ENCODE data around the gene TSPO. TPM values are rescaled to one million over a fixed set of nuclear protein-coding genes. Genes with fewer than 3 reads are reported as not detected.
A peak's percentile ranks its signal among the peaks of the same experiment; 100 is the strongest.

Gene TSPO
- total RNA-seq, 1 experiment from 2014 or later = 243 TPM

DNA sequence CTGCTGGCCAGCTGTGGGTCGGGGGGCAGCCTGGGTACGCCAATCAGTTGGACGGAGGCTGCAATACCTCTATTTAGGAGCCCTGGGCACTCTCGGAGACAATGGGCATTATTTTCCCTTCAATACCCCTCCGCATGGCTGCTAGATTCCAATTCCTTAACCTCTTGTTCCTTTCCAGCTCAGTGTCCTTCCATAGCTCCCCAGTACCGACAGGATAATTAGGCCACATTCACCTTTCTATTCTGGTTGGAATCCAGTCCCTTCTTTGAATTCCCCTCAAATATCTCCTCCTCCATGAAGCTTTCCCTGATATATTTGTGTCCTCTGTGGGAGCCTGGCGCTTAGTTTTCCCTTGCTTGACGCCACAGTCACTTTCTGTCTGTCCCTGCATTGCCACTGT, 45.1 kb upstream of the TSPO start:
- Histone ChIP-seq H3K4me3 (no peak overlapping the region), H3K27ac (no peak overlapping the region), H3K9me3 (ENCODE audit: insufficient read depth, low read depth) (no peaks in the 10 kb centered on the region), H3K79me2 (ENCODE audit: low read depth) (no peaks in the 10 kb centered on the region), H3K4me1 (replicated peaks; ENCODE audit: insufficient read depth) (peaks cover 8% of the 10 kb centered on the region), H3K4me2 (no peak overlapping the region), H3K36me3 (ENCODE audit: low read depth) (no peaks in the 10 kb centered on the region), H3K9me2 (ENCODE audit: insufficient read depth) (no peaks in the 10 kb centered on the region), H3F3A (ENCODE audit: insufficient read depth, low read depth) (no peaks in the 10 kb centered on the region; the same call in 1 of the 2 replicates), H3K27me3 (ENCODE audit: insufficient read depth, low read depth) (peaks cover 4% of the 10 kb centered on the region; the same call in 1 of the 2 replicates), H4K20me1 (ENCODE audit: insufficient read depth) (no peaks in the 10 kb centered on the region), H2AFZ (no peak overlapping the region)
- ChIA-PET CTCF (no interaction called here), POLR2A (ENCODE audit: unreplicated experiment) (no interaction called here)
- BruUV-seq (replicated peaks) = no TSS peak
- no peak for DNase-seq
- intact Hi-C loops (cut with micrococcal nuclease; ENCODE audit: unreplicated experiment) = no loop called here
- TF ChIP-seq EZH2 (IDR thresholded peaks at IDR 0.05; ENCODE audit: low read depth) = no peak
- TF ChIP-seq, protein P1, sequence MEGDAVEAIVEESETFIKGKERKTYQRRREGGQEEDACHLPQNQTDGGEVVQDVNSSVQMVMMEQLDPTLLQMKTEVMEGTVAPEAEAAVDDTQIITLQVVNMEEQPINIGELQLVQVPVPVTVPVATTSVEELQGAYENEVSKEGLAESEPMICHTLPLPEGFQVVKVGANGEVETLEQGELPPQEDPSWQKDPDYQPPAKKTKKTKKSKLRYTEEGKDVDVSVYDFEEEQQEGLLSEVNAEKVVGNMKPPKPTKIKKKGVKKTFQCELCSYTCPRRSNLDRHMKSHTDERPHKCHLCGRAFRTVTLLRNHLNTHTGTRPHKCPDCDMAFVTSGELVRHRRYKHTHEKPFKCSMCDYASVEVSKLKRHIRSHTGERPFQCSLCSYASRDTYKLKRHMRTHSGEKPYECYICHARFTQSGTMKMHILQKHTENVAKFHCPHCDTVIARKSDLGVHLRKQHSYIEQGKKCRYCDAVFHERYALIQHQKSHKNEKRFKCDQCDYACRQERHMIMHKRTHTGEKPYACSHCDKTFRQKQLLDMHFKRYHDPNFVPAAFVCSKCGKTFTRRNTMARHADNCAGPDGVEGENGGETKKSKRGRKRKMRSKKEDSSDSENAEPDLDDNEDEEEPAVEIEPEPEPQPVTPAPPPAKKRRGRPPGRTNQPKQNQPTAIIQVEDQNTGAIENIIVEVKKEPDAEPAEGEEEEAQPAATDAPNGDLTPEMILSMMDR (conservative IDR thresholded peaks at IDR 0.05) = no peak

DNA sequence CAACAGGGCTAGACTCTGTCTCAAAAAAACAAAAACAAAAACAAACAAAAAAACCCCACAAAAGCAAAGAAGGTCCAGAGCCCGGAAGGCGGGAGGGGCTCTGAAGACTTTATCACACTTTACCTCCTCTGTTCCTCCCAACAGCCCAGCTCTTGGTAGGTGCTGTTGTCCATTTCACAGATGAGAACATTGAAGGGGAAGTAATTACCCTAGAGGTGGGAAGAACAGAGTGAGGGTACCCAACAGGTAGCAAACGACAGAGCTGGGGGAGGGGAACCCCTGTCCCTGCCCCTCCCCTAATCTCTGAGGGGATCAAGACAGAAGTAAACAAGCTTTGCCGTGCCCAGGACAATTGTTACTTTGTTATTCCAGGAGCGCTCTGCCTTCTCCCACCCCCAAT, 41.8 kb upstream of the TSPO start:
- Histone ChIP-seq H3K36me3 (ENCODE audit: low read depth) (no peaks in the 10 kb centered on the region), H2AFZ (no peak overlapping the region), H3K27ac (no peak overlapping the region), H3K27me3 (ENCODE audit: insufficient read depth, low read depth) (peaks cover 4% of the 10 kb centered on the region; the same call in 1 of the 2 replicates), H3K4me1 (replicated peaks; ENCODE audit: insufficient read depth) (peaks cover 16% of the 10 kb centered on the region), H4K20me1 (ENCODE audit: insufficient read depth) (no peaks in the 10 kb centered on the region), H3K4me3 (no peak overlapping the region), H3K9me3 (ENCODE audit: insufficient read depth, low read depth) (no peaks in the 10 kb centered on the region), H3K4me2 (no peak overlapping the region), H3K79me2 (ENCODE audit: low read depth) (no peaks in the 10 kb centered on the region), H3K9me2 (ENCODE audit: insufficient read depth) (no peaks in the 10 kb centered on the region), H3F3A (ENCODE audit: insufficient read depth, low read depth) (no peaks in the 10 kb centered on the region; the same call in 1 of the 2 replicates)
- intact Hi-C loops (cut with micrococcal nuclease; ENCODE audit: unreplicated experiment) = no loop called here
- POLR2A ChIA-PET (ENCODE audit: unreplicated experiment) = interaction anchor here (0.6 kb wide), 2 partner anchors 130 to 916 kb away, joined by 3 to 4 read pairs; no protein-coding TSS in a partner anchor
- BruUV-seq (replicated peaks) = no TSS peak
- TF ChIP-seq, protein P1 (conservative IDR thresholded peaks at IDR 0.05) = no peak
- no peak for TF ChIP-seq EZH2 (IDR thresholded peaks at IDR 0.05; ENCODE audit: low read depth)
- DNase-seq = no peak
- CTCF ChIA-PET = no interaction called here

DNA sequence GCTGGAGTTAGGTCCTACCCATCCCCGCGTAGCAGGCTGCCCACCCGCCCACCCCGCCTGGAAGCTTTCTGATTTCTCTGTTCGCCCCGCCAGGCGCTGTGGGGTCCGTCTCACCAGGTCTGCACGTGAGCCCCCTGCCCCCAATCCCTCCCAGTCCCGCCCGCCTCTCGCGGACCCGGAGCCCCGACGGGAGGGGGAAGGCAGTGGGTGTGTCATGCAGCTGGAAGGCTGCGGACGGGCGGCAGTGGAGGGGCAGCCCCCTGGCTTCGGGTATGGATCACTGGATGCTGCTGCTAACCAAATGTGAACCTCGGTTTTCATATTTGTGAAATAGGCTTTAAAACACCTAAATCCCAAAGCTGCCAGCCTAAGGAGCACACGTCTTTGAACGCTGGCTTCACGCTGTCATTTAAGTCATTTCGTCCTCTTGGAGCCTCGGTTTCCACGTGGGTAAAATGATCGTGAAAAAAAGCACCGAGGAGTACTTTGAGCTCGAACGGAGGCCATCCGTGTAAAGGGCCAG, 41.4 kb upstream of the TSPO start:
- no peaks in the 10 kb centered on the region for H3K79me2 ChIP-seq (ENCODE audit: low read depth)
- H3K4me1 ChIP-seq (replicated peaks; ENCODE audit: insufficient read depth) = peaks cover 21% of the 10 kb centered on the region
- H3K9me2 ChIP-seq (ENCODE audit: insufficient read depth) = no peaks in the 10 kb centered on the region
- DNase-seq = no peak
- no peaks in the 10 kb centered on the region; the same call in 1 of the 2 replicates for H3F3A ChIP-seq (ENCODE audit: insufficient read depth, low read depth)
- peaks cover 4% of the 10 kb centered on the region; the same call in 1 of the 2 replicates for H3K27me3 ChIP-seq (ENCODE audit: insufficient read depth, low read depth)
- no peaks in the 10 kb centered on the region for H3K9me3 ChIP-seq (ENCODE audit: insufficient read depth, low read depth)
- no peak overlapping the region for H3K27ac ChIP-seq
- no peaks in the 10 kb centered on the region for H4K20me1 ChIP-seq (ENCODE audit: insufficient read depth)
- CTCF ChIA-PET = no interaction called here
- intact Hi-C loops (cut with micrococcal nuclease; ENCODE audit: unreplicated experiment) = no loop called here
- H3K4me2 ChIP-seq = peak overlapping the region; percentile 93
- POLR2A ChIA-PET (ENCODE audit: unreplicated experiment) = interaction anchor here (0.7 kb wide), 2 partner anchors 17 to 18 kb away, joined by 4 to 6 read pairs; no protein-coding TSS in a partner anchor
- TF ChIP-seq EZH2 (IDR thresholded peaks at IDR 0.05; ENCODE audit: low read depth) = no peak
- TF ChIP-seq, protein P1 (conservative IDR thresholded peaks at IDR 0.05) = no peak
- BruUV-seq (replicated peaks) = no TSS peak
- H2AFZ ChIP-seq = peak overlapping the region; percentile 52; the same call in 1 of the 2 replicates
- H3K4me3 ChIP-seq = peak overlapping the region; percentile 89
- no peaks in the 10 kb centered on the region for H3K36me3 ChIP-seq (ENCODE audit: low read depth)

Measured in PC-9 (cell line).